Activated CD4-positive, alpha-beta T cell treated with anti-CD3 and anti-CD28 coated beads for 1 hour (primary cell): ENCODE results near the gene RCHY1.
"Not testable (repeated sequence)": the region's sequence is repeated elsewhere in the genome, so short reads cannot be mapped to it uniquely, and the experiment has no call there.

ENCODE experiments used
- DNase-seq: peaks from one replicate; pipeline ENCODE4 v3.0.0-alpha.2; 2020

The RCHY1 gene

DNA sequence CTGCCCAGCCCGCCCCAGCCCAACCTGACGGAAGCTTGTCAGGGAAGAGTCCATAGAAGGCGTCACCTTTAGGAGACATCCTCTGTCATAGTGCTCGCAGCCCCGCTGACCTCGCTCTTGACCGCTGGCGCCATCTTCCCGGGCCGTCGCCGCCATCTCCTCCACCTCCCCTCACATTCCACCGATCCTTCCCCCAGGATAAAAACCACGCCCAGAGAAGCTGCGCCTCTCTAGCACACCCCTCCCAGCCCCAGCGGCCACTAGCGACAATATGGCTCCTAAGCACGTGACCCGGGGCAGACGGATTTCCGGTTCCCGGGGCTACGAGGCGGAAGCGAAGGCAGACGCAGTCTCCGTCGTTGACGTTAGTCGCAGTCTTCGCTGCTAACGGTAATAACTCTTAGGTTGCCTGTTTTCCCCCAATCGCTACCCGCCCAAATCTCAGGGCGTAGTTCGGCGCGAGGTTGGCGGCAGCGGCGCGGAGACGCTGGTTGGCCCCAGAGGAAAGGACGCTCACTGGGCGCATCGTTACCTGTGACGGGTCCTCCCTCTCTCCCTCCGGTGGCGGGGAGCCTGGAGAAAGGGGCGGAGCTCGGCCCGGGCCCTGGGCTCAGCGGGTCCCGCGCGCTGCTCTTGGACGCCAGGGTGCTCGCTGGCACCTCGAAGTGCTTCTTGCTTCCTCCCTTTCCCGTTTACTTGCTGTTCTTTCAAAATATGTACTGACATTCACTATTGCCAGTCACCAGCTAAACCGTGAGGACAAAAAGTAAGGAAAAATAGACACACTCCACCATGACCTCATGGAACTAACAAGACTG, at the start of gene RCHY1, which contains the start of gene THAP6:
TSS of gene RCHY1 (minus strand) at position 273 of the 818 bp plus-strand sequence. CDS start at position 156, 117 bp downstream.
TSS of gene THAP6 (plus strand) at position 343 of the 818 bp plus-strand sequence. CDS start 980 bp downstream, outside the sequence.
- peak; percentile 84 for DNase-seq

DNA sequence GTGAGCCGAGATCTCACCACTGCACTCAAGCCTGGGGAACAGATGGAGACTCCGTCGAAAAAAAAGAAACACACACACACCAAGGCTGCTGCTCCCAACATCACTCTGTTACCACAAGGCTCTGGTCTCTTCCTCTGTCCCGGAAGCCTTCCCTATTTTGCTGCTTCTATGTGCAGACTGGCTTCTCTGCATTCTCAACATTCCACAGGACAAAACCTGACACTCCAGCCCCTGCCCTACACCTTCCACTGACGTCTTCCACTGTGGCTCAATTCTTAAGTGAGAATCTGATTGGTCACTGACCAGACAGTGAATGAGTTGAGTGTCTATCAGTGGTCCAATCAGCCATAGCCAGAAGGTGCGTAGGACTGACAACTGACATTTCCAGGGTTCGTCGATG, 47.6 kb upstream of the RCHY1 start:
- DNase-seq = no peak

DNA sequence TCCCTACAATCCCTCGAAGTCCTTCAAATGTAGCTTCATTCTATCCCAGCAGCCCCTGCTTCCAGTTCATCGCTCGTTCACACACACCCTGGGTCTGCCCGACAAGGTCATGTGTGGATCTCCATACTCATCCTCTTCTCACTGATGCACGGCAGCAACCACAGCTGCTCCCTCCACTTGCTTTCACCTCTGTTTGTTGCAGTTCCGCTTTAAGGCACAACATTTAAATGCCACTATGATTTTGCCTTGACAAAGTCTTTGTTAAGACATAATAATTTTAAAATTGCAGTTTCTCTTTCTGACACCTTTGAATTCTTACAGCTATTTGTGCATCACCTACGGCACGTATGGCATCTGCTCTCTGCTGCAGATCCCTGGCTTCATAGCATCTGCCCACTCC, 43.5 kb upstream of the RCHY1 start:
- DNase-seq = no peak

- DNase-seq = no peak
These were observed 41.3 kb upstream of the RCHY1 start, which contains the start of gene ODAPH for GRCh38 chr4:75555294-75556164. Gene ODAPH, plus strand, starts transcription at chr4:75556066. Its CDS starts 17 bp downstream, at chr4:75556083.

DNA sequence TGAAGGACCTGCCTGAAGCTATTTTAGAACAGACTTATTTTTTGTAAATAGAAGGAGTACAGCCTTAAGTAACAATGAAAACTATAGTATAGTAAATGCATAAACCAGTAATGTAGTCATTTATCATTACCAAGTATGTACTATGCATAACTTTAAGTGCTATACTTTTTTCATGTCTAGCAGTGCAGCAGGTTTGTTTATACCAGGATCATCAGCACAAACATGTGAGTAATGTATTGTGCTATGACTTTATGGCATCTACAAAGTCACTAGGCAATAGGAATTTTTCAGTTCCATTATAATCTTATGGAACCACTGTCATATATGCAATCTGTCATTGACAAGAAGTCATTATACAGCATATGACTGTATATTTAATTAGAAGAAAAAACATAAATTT, 38.2 kb upstream of the RCHY1 start:
- no peak for DNase-seq

GRCh38 chr4:75549019-75549418, 34.8 kb upstream of the RCHY1 start:
- no peak for DNase-seq

DNA sequence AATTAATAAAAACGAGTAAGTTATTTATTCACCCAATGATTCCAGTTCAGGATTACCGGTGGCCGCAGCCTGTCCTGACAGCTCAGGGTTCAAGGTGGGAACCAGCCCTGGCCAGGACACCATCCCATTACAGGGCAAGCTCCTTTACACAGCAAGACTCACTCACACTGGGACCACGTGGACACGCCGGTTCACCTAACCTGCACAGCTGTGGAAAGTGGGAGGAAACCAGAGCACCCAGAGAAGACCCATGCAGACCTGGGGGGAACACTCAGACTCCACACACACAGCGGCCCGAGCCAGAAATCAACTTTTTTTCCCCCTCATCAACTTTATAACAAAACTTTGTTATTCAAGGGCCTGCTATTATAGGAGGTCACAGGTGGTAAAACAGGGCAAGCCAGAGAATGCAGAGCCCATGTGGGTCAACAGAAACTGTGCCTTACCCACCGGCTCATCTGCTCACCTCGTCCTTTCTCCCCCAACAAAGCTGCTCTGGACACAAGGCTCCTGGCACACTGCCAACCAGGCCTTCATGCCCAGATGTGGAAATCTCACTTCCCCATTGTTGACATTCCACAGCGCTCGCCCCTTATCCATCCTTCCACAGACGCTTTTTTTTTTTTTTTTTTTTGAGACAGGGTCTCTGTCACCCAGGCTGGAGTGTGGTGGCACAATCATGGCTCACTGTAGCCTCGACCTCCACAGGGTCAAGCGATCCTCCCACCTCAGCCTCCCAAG, 33.6 kb upstream of the RCHY1 start:
- no peak for DNase-seq

GRCh38 chr4:75545526-75545925, 31.3 kb upstream of the RCHY1 start:
- DNase-seq = no peak

- DNase-seq = no peak
These were observed 30.7 kb upstream of the RCHY1 start for GRCh38 chr4:75544870-75545269.

DNA sequence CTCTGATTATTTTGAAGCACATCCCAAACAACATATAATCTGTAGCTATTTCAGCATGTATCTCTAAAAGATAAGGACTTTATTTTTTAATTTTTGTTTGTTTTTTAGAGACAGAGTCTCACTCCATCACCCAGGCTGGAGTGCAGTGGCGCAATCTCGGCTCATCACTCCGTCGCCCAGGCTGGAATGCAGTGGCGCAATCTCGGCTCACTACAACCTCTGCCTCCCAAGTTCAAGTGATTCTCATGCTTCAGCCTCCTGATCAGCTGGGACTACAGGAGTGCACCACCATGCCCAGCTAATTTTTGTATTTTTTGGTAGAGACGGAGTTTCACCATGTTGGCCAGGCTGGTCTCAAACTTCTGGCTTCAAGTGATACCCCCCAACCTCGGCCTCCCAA, 30.0 kb upstream of the RCHY1 start:
- DNase-seq = not testable (repeated sequence)

DNA sequence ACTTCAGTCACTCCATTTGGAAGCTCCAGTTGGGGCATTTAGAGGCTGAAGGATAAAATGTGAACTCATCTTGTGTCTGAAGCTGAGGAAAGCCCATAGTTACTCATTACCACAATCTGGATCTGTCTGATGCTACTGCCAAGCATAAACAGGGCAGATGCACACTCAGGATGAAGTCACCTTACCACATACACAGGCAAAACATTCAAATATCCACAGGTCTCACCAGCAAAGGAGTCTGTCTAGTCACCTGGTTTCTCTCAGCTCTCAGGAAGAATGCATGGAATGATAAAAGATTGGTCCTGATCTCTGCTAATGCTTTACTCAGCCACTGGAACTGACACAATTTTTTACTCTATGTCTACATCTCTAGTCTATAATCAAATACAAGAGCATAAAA, 28.6 kb upstream of the RCHY1 start:
- DNase-seq = no peak

GRCh38 chr4:75537308-75537707, 23.1 kb upstream of the RCHY1 start:
- DNase-seq = not testable (repeated sequence)

DNA sequence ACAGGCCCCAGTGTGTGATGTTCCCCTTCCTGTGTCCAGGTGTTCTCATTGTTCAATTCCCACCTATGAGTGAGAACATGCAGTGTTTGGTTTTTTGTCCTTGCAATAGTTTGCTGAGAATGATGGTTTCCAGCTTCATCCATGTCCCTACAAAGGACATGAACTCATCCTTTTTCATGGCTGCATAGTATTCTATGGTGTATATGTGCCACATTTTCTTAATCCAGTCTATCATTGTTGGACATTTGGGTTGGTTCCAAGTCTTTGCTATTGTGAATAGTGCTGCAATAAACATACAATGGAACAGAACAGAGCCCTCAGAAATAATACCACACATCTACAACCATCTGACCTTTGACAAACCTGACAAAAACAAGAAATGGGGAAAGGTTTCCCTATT, 19.7 kb upstream of the RCHY1 start:
- DNase-seq = not testable (repeated sequence)

GRCh38 chr4:75533339-75533887, 19.2 kb upstream of the RCHY1 start:
- DNase-seq = not testable (repeated sequence)

GRCh38 chr4:75531536-75532143, 17.4 kb upstream of the RCHY1 start:
- not testable (repeated sequence) for DNase-seq

DNA sequence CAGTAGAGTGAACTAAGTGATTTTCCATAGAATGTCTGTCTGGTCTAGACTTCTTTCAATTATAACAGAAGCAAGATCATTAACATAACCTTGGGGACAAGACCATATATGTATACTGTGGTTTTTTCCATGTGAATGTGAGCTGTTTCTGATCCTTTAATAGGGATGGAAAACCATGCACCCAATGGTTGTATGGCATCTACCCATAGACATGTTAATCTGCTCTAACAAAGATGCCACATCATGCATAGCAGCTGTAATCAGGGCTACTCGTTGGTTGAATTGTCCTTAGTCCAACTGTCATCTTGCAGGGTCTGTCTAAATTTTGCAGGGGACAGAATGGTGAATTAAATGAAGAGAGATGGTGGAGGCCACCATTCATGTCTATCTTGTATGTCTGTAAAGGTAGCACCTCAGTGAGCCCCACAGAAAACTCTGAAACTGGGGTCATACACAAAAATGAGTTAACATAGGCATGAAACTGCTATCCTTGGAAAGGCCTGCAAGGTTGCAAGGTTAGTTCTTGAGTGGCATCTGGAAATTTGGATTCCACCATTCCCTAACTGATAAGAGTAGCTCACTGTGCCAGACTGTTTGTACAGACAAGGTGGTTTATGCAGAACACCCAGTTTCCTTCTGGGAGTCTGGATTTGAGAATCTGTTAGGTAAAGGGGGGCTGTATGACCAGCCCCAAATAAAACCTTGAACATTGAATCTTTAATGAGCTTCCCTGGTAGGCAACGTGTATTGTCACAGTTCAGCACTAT, 16.5 kb upstream of the RCHY1 start:
- no peak for DNase-seq

DNA sequence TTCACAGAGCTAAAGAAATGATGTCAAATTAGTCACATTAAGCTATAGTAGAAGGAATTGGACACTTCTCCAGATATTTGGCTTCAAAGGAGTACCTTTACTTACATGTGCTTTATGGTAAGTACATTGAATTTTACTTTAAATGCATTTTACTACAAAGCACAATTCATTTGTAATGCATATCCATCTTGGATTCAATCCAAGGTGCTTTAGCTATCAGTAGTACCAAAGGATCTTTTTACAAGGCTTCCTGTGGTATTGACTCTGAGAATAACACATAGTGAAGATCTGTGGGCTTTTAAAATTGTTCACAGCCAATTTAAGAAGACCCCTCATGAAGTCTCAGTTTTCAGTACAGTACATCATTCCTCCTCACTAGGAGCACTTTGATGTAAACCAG, 13.3 kb upstream of the RCHY1 start:
- DNase-seq = no peak

DNA sequence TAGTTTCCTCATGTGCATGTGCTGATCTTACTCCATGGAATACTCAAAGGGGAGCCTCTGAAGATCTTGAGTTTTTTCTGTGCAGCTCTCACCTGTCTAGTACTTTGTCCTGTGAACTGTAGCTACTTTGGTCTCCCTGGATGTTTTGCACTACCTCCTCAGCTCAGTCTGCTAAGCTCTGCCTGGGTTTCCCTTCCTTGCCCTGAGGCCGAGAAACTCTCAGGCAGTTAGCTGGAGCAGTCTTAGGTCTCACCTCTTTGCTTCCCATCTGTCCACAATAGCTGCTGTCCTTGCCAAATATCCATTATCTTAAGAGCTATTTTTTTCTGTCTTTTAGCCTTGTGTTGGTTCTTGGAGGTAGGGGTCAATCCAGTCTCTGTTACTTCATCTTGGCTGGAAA, 11.7 kb upstream of the RCHY1 start:
- no peak for DNase-seq

GRCh38 chr4:75525086-75525485, 10.9 kb upstream of the RCHY1 start:
- no peak for DNase-seq

DNA sequence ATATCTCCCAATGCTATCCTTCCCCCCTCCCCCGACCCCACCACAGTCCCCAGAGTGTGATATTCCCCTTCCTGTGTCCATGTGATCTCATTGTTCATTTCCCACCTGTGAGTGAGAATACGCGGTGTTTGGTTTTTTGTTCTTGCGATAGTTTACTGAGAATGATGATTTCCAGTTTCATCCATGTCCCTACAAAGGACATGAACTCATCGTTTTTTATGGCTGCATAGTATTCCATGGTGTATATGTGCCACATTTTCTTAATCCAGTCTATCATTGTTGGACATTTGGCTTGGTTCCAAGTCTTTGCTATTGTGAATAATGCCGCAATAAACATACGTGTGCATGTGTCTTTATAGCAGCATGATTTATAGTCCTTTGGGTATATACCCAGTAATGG, 5.2 kb upstream of the RCHY1 start:
- not testable (repeated sequence) for DNase-seq

DNA sequence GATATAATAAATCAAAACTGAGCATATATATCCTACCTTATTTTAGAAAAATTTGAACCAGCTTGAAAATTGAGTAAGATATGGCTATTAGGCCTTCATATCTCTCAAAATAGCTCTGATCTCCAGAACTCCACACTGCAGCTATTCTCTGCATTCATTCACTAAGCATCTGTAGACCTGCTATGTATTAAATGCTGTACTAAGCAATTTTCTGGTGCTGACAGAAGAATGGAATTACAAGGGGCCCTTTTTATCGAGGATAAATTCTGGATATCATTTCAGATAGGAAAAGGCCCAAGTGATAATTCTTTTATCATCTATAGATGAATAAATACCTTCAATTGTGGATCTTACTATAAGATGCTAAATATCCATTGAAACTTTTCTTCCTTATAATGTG, 1.9 kb upstream of the RCHY1 start:
- no peak for DNase-seq
